ENCODE measurements around the gene TNIK. TPM values are rescaled to one million over a fixed set of nuclear protein-coding genes. Genes with fewer than 3 reads are reported as not detected.

Gene TNIK
- total and polyA plus RNA-seq, 2 of the 13 experiments (the other 11 are each of a cell fraction or from before 2014, with no cell fraction given): 0.15 to 0.22 TPM

DNA sequence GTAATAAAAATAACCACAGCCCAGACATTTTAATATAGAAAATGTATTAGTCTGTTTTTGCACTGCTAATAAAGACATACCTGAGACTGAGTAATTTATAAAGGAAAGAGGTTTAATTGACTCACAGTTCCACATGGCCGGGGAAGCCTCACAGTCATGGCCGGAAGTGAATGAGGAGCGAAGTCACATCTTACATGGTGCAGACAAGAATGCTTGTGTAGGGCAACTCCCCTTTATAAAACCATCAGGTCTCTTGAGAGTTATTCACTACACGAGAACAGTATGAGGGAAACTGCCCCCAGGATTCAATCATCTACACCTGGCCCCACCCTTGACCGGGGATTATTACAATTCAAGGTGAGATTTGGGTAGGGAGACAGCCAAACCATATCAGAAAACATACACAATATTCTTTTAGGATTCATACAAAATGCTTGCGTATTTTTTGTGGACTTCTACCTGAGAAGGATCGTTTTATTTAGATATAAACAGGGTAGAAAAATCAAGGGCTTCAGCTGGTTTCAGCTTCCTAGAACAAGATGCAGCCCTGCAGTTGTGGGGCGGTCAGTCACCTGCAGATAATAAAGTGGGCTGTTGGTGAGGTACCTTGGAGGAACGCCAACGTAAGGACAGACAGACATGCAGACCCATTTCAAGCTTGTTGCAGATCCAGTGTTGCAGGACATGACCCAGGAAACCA lies 101.9 kb downstream of the TNIK start (continued):
- no peak for TF ChIP-seq ATF7 (IDR thresholded peaks at IDR 0.05)
- TF ChIP-seq ATF7 (CRISPR knock-in tag; IDR thresholded peaks at IDR 0.05): no peak
- TF ChIP-seq ZNF607 (CRISPR knock-in tag; IDR thresholded peaks at IDR 0.05; ENCODE audit: borderline replicate concordance): no peak
- TF ChIP-seq ZNF552 (CRISPR knock-in tag; IDR thresholded peaks at IDR 0.05; ENCODE audit: borderline replicate concordance): no peak
- no peak for TF ChIP-seq XBP1 (CRISPR knock-in tag; IDR thresholded peaks at IDR 0.05)
- no peak for TF ChIP-seq ZBTB3 (CRISPR knock-in tag; IDR thresholded peaks at IDR 0.05; ENCODE audit: borderline replicate concordance, low read depth)
- no peak for TF ChIP-seq SRSF1 (optimal IDR thresholded peaks at IDR 0.05; ENCODE audit: low read depth, low read length)
- TF ChIP-seq, protein P1, sequence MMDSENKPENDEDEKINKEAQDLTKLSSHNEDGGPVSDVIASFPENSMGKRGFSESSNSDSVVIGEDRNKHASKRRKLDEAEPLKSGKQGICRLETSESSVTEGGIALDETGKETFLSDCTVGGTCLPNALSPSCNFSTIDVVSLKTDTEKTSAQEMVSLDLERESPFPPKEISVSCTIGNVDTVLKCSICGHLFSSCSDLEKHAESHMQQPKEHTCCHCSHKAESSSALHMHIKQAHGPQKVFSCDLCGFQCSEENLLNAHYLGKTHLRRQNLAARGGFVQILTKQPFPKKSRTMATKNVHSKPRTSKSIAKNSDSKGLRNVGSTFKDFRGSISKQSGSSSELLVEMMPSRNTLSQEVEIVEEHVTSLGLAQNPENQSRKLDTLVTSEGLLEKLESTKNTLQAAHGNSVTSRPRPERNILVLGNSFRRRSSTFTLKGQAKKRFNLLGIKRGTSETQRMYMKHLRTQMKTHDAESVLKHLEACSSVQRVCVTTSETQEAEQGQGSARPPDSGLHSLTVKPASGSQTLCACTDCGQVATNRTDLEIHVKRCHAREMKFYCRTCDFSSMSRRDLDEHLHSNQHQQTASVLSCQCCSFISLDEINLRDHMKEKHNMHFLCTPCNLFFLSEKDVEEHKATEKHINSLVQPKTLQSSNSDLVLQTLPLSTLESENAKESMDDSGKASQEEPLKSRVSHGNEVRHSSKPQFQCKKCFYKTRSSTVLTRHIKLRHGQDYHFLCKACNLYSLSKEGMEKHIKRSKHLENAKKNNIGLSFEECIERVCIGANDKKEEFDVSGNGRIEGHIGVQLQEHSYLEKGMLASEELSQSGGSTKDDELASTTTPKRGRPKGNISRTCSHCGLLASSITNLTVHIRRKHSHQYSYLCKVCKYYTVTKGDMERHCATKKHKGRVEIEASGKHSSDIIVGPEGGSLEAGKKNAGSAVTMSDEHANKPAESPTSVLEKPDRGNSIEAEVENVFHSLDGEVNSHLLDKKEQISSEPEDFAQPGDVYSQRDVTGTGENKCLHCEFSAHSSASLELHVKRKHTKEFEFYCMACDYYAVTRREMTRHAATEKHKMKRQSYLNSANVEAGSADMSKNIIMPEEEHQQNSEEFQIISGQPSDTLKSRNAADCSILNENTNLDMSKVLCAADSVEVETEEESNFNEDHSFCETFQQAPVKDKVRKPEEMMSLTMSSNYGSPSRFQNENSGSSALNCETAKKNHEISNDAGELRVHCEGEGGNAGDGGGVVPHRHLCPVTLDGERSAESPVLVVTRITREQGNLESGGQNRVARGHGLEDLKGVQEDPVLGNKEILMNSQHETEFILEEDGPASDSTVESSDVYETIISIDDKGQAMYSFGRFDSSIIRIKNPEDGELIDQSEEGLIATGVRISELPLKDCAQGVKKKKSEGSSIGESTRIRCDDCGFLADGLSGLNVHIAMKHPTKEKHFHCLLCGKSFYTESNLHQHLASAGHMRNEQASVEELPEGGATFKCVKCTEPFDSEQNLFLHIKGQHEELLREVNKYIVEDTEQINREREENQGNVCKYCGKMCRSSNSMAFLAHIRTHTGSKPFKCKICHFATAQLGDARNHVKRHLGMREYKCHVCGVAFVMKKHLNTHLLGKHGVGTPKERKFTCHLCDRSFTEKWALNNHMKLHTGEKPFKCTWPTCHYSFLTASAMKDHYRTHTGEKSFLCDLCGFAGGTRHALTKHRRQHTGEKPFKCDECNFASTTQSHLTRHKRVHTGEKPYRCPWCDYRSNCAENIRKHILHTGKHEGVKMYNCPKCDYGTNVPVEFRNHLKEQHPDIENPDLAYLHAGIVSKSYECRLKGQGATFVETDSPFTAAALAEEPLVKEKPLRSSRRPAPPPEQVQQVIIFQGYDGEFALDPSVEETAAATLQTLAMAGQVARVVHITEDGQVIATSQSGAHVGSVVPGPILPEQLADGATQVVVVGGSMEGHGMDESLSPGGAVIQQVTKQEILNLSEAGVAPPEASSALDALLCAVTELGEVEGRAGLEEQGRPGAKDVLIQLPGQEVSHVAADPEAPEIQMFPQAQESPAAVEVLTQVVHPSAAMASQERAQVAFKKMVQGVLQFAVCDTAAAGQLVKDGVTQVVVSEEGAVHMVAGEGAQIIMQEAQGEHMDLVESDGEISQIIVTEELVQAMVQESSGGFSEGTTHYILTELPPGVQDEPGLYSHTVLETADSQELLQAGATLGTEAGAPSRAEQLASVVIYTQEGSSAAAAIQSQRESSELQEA (CRISPR knock-in tag; IDR thresholded peaks at IDR 0.05; ENCODE audit: not compliant biosample characterization): no peak
- no peak for TF ChIP-seq AGO1 (IDR thresholded peaks at IDR 0.05; ENCODE audit: low read depth, low read length, poor library complexity, severe bottlenecking)
- no peak for TF ChIP-seq SPEN (CRISPR knock-in tag; IDR thresholded peaks at IDR 0.05; ENCODE audit: low read depth)

All from HepG2 (cell line).